Mesendoderm (in vitro differentiated cells): ENCODE measurements around the gene NLK.

Experiments used
- DNase-seq: peaks from one replicate; pipeline ENCODE4 v3.0.0; 2013
- H2AK5ac ChIP-seq: 2 replicates; pipeline ENCODE4 v1.6.1; 2013; ENCODE audit warnings: low read length, inconsistent platforms
- H2BK120ac ChIP-seq: 2 replicates; pipeline ENCODE4 v1.6.1; 2013; ENCODE audit warnings: low read depth, mild to moderate bottlenecking, low read length, moderate library complexity, mixed read lengths
- H2BK15ac ChIP-seq: replicated peaks from 2 replicates; pipeline ENCODE4 v1.6.1; 2013; ENCODE audit warnings: low read depth, mild to moderate bottlenecking, moderate library complexity
- H2BK5ac ChIP-seq: 2 replicates; pipeline ENCODE4 v1.6.1; 2013; ENCODE audit warnings: low read length, inconsistent platforms
- H3K18ac ChIP-seq: 2 replicates; pipeline ENCODE4 v1.6.1; 2013; ENCODE audit warnings: mild to moderate bottlenecking, low read length, mixed read lengths
- H3K23ac ChIP-seq: one replicate; pipeline ENCODE4 v1.6.1; 2013; ENCODE audit warnings: low read length
- H3K27ac ChIP-seq: 2 replicates; pipeline ENCODE4 v1.5.1; 2013; ENCODE audit warnings: low read depth, mild to moderate bottlenecking, inconsistent platforms, low read length, moderate library complexity
- H3K27me3 ChIP-seq: 2 replicates; pipeline ENCODE4 v1.6.1; 2013; ENCODE audit warnings: low read length, control low read depth, mild to moderate bottlenecking, inconsistent platforms; ENCODE audit not compliant: insufficient read depth, poor library complexity
- H3K36me3 ChIP-seq: 2 replicates; pipeline ENCODE4 v1.6.1; 2013; ENCODE audit warnings: low read length, inconsistent platforms; ENCODE audit not compliant: control insufficient read depth, insufficient read depth
- H3K4ac ChIP-seq: one replicate; pipeline ENCODE4 v1.6.1; 2013; ENCODE audit warnings: low read depth, mild to moderate bottlenecking, low read length, moderate library complexity
- H3K4me1 ChIP-seq: 2 replicates; pipeline ENCODE4 v1.6.1; 2013; ENCODE audit warnings: low read depth, low read length, inconsistent platforms; ENCODE audit not compliant: control insufficient read depth
- H3K4me2 ChIP-seq: 2 replicates; pipeline ENCODE4 v1.6.1; 2013; ENCODE audit warnings: low read length
- H3K4me3 ChIP-seq: 2 replicates; pipeline ENCODE4 v1.5.1; 2013; ENCODE audit warnings: mild to moderate bottlenecking, low read length
- H3K56ac ChIP-seq: one replicate; pipeline ENCODE4 v1.6.1; 2013; ENCODE audit warnings: low read length
- H3K79me1 ChIP-seq: 2 replicates; pipeline ENCODE4 v1.6.1; 2013; ENCODE audit warnings: low read length, inconsistent platforms
- H3K79me2 ChIP-seq: 2 replicates; pipeline ENCODE4 v1.6.1; 2013; ENCODE audit warnings: mild to moderate bottlenecking, low read length; ENCODE audit not compliant: control insufficient read depth, insufficient read depth
- H3K9ac ChIP-seq: 2 replicates; pipeline ENCODE4 v1.6.1; 2013; ENCODE audit warnings: low read length, inconsistent platforms
- H4K5ac ChIP-seq: one replicate; pipeline ENCODE4 v1.6.1; 2013; ENCODE audit warnings: low read length
- H4K8ac ChIP-seq: one replicate; pipeline ENCODE4 v1.6.1; 2013; ENCODE audit warnings: low read depth, mild to moderate bottlenecking, control low read depth, low read length, moderate library complexity
- WGBS: extraction: QIAGEN DNeasy Blood & Tissue Kit; methylation state at CpG from one replicate; pipeline ENCODE4 v1.1.7; 2013; ENCODE audit warnings: low lambda C conversion rate, missing lambda C conversion rate; ENCODE audit not compliant: insufficient coverage; ENCODE audit errors: extremely low coverage; 5-methylcytosine and 5-hydroxymethylcytosine counted together

The NLK gene

DNA sequence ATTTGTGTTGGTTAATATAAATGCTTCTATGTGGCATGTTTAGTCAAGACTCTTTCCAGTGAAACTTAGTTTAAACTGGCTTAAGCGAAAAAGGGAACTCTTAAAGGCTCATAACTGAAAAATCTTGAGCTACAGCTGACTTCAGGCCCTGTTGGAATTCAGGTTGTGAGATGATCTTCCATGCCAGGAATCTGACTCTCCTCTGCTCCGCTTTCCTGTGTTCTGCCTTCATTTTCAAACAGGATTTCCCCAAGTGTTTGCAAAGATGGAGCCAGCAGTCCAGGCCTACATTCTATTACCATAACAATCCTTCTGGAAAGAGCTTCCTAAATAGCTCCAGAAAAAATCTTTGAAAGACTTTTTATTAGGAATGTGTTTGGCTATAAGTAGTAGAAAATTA lies 134.9 kb downstream of the NLK start:
- no peak overlapping the region for H3K56ac ChIP-seq
- no CpG with 5 or more reads among the region's 2 CpGs for WGBS
- H3K4ac ChIP-seq = no peak overlapping the region
- no peak overlapping the region for H2AK5ac ChIP-seq
- H3K36me3 ChIP-seq = no peaks in the 10 kb centered on the region
- DNase-seq = peak; percentile 72
- H3K79me2 ChIP-seq = no peaks in the 10 kb centered on the region
- no peak overlapping the region for H2BK120ac ChIP-seq
- H3K4me1 ChIP-seq = peaks cover 2% of the 10 kb centered on the region
- H3K9ac ChIP-seq = no peak overlapping the region
- H4K8ac ChIP-seq = no peak overlapping the region
- H4K5ac ChIP-seq = no peak overlapping the region
- H3K79me1 ChIP-seq = no peaks in the 10 kb centered on the region
- no peak overlapping the region for H3K27ac ChIP-seq
- no peak overlapping the region for H3K4me2 ChIP-seq
- no peaks in the 10 kb centered on the region for H3K27me3 ChIP-seq
- no peak overlapping the region for H3K23ac ChIP-seq
- H3K4me3 ChIP-seq = no peak overlapping the region
- no peak overlapping the region for H2BK15ac ChIP-seq
- H3K18ac ChIP-seq = no peak overlapping the region
- H2BK5ac ChIP-seq = no peak overlapping the region

DNA sequence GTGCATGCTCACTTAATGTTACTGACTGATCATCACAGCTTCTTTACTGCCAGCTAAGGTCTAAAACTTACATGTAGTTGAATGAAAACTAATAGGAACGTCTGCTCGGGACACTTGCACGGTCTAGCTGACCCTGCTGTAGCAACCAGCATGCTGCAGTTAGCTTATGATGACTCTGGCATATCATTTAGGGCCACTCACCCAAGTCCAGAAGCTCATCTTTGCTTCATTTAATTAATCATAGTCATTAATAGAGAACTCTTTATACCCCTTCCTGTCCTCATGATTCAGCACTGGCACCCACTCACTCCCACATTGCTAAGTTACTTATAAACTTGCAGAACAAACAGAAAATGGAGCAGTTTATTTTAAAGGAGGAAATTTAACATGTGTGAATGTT lies 136.3 kb downstream of the NLK start:
- no peak overlapping the region for H3K4me3 ChIP-seq
- H3K56ac ChIP-seq = no peak overlapping the region
- no peak overlapping the region for H3K9ac ChIP-seq
- H4K5ac ChIP-seq = no peak overlapping the region
- no peak overlapping the region for H3K4me2 ChIP-seq
- no peak overlapping the region for H2BK15ac ChIP-seq
- H2BK120ac ChIP-seq = no peak overlapping the region
- H2AK5ac ChIP-seq = no peak overlapping the region
- H3K23ac ChIP-seq = no peak overlapping the region
- no peak overlapping the region for H3K27ac ChIP-seq
- no peaks in the 10 kb centered on the region for H3K79me1 ChIP-seq
- H3K27me3 ChIP-seq = no peaks in the 10 kb centered on the region
- no peaks in the 10 kb centered on the region for H3K4me1 ChIP-seq
- DNase-seq = no peak
- H2BK5ac ChIP-seq = no peak overlapping the region
- no CpG with 5 or more reads among the region's 3 CpGs for WGBS
- H3K18ac ChIP-seq = no peak overlapping the region
- H3K79me2 ChIP-seq = no peaks in the 10 kb centered on the region
- no peaks in the 10 kb centered on the region for H3K36me3 ChIP-seq
- H4K8ac ChIP-seq = no peak overlapping the region
- no peak overlapping the region for H3K4ac ChIP-seq

DNA sequence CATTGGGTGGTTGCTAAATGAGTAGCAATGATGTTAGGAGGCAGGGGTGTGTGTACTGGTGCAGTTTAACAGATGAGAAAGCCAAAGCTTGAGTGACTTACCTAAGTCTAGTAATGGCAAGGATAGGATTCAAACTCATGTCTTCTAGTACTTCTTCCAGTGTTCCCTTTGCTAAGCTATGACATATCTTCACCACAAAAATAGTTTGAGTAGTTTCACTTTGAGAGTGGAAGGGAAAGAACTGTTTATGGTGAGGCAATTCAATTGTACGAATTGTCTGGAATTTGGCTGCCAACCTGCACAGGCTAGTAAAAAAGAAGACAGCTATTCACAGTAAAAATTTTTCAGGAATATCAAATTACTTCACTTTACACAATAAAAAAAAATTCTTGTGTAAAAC lies 138.0 kb downstream of the NLK start:
- no peak overlapping the region for H4K5ac ChIP-seq
- no peak overlapping the region for H2BK15ac ChIP-seq
- no peak overlapping the region for H3K9ac ChIP-seq
- H2BK120ac ChIP-seq = no peak overlapping the region
- no peak overlapping the region for H3K23ac ChIP-seq
- no peaks in the 10 kb centered on the region for H3K79me1 ChIP-seq
- no peak overlapping the region for H4K8ac ChIP-seq
- no peak overlapping the region for H3K18ac ChIP-seq
- no peak overlapping the region for H3K4me2 ChIP-seq
- no peaks in the 10 kb centered on the region for H3K27me3 ChIP-seq
- H3K4ac ChIP-seq = no peak overlapping the region
- no peak overlapping the region for H2AK5ac ChIP-seq
- H3K27ac ChIP-seq = no peak overlapping the region
- no peaks in the 10 kb centered on the region for H3K79me2 ChIP-seq
- no peak overlapping the region for H3K4me3 ChIP-seq
- no CpG with 5 or more reads among the region's 1 CpG for WGBS
- no peak overlapping the region for H2BK5ac ChIP-seq
- no peak for DNase-seq
- H3K36me3 ChIP-seq = no peaks in the 10 kb centered on the region
- H3K56ac ChIP-seq = no peak overlapping the region
- no peaks in the 10 kb centered on the region for H3K4me1 ChIP-seq

GRCh38 chr17:28181568-28181967 lies 139.1 kb downstream of the NLK start:
- no CpG with 5 or more reads among the region's 9 CpGs for WGBS
- DNase-seq = no peak
- no peak overlapping the region for H3K4me3 ChIP-seq

DNA sequence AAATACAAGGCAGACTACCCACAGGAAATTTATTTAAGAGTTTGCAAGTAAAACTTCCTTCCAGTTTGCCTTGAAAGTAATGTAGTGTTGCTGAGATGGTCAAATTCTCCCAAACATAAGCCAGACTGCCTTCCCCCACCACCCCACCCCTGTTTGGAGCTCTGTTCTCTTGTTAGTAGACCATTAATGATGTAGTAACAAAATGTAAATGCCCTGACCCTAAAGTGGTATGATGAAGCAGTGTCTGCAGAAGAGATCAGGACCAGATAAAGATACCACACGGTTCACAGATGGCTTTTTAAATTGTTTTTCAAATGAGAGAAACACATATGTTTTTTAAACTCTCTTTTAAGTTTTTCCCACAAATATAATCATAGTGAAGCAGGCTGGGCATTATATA lies 140.1 kb downstream of the NLK start:
- Histone ChIP-seq H3K79me2 (no peaks in the 10 kb centered on the region), H2BK5ac (no peak overlapping the region), H3K9ac (no peak overlapping the region), H4K8ac (no peak overlapping the region), H3K4me1 (no peaks in the 10 kb centered on the region), H3K23ac (no peak overlapping the region), H2AK5ac (no peak overlapping the region), H2BK120ac (no peak overlapping the region), H3K4me2 (no peak overlapping the region), H3K4me3 (no peak overlapping the region), H3K27ac (no peak overlapping the region), H3K18ac (no peak overlapping the region), H2BK15ac (no peak overlapping the region), H3K36me3 (no peaks in the 10 kb centered on the region), H4K5ac (no peak overlapping the region), H3K56ac (no peak overlapping the region), H3K4ac (no peak overlapping the region), H3K79me1 (no peaks in the 10 kb centered on the region), H3K27me3 (no peaks in the 10 kb centered on the region)
- no CpG with 5 or more reads among the region's 1 CpG for WGBS
- DNase-seq = no peak

More at GRCh38 chr17:28181568-28181967, 139.1 kb downstream of the NLK start:
- Histone ChIP-seq H3K79me2 (no peaks in the 10 kb centered on the region), H3K27me3 (no peaks in the 10 kb centered on the region), H3K9ac (no peak overlapping the region), H4K5ac (no peak overlapping the region), H4K8ac (no peak overlapping the region), H3K18ac (no peak overlapping the region), H2AK5ac (no peak overlapping the region), H3K4me1 (no peaks in the 10 kb centered on the region), H3K79me1 (no peaks in the 10 kb centered on the region), H2BK15ac (no peak overlapping the region), H3K4me2 (no peak overlapping the region), H3K56ac (no peak overlapping the region), H3K36me3 (no peaks in the 10 kb centered on the region), H2BK5ac (no peak overlapping the region), H3K27ac (no peak overlapping the region), H3K23ac (no peak overlapping the region), H3K4ac (no peak overlapping the region), H2BK120ac (no peak overlapping the region)

- Histone ChIP-seq H4K8ac (no peak overlapping the region), H3K18ac (no peak overlapping the region), H3K79me1 (no peaks in the 10 kb centered on the region), H3K27ac (no peak overlapping the region), H3K23ac (no peak overlapping the region), H2BK120ac (no peak overlapping the region), H3K4me2 (no peak overlapping the region), H3K4ac (no peak overlapping the region), H3K36me3 (no peaks in the 10 kb centered on the region), H2BK15ac (peak overlapping the region; percentile 36), H4K5ac (no peak overlapping the region), H2BK5ac (no peak overlapping the region), H3K56ac (no peak overlapping the region), H3K27me3 (no peaks in the 10 kb centered on the region), H3K4me1 (no peaks in the 10 kb centered on the region), H3K79me2 (no peaks in the 10 kb centered on the region), H3K9ac (no peak overlapping the region), H3K4me3 (no peak overlapping the region), H2AK5ac (no peak overlapping the region)
- no CpG with 5 or more reads among the region's 5 CpGs for WGBS
- no peak for DNase-seq
Observed at GRCh38 chr17:28185658-28186057, 143.2 kb downstream of the NLK start.
